A673 (cell line): ENCODE results near the gene MYO1H.

Source experiments
- CTCF ChIP-seq: fragments of 300-800, 200-600 bp; sonication (generic); conservative IDR thresholded peaks from 2 replicates; pipeline ENCODE4 v1.5.1; 2017; ENCODE audit warnings: low read depth, mild to moderate bottlenecking, antibody characterized with exemption, low read length, moderate library complexity, mixed read lengths
- EZH2 ChIP-seq: fragments of 200-600 bp; sonication (generic); IDR thresholded peaks from 2 replicates; pipeline ENCODE4 v1.6.1; 2017; ENCODE audit warnings: borderline replicate concordance, low read depth, mild to moderate bottlenecking, mixed read lengths, antibody characterized with exemption, low read length; ENCODE audit not compliant: poor library complexity, severe bottlenecking

GRCh38 chr12:109489016-109489954 lies 141.6 kb downstream of the MYO1H start:
- no peak for TF ChIP-seq CTCF
- no peak for TF ChIP-seq EZH2
